Prostate gland (tissue), 2 donors: ENCODE data around the gene ANKRD44.

ENCODE experiments used
- POLR2AphosphoS5 ChIP-seq: sonication (generic); formaldehyde crosslinking; IDR thresholded peaks from one replicate; pipeline ENCODE4 v1.6.1; 2017; ENCODE audit warnings: antibody characterized with exemption
- TF ChIP-seq, protein P1 (sequence below), 4 experiments: fragments of 200-600 bp in 2 of 4; fragments of 450-650 bp in 2 of 4; sonication (generic) in 2 of 4; IDR thresholded peaks; 1 replicate in 3 of 4; 2 replicates in 1 of 4; pipeline ENCODE4 v1.5.1; 2016 to 2019; ENCODE audit warnings: antibody characterized with exemption in 4 of 4, mild to moderate bottlenecking in 2 of 4, moderate library complexity in 2 of 4

DNA sequence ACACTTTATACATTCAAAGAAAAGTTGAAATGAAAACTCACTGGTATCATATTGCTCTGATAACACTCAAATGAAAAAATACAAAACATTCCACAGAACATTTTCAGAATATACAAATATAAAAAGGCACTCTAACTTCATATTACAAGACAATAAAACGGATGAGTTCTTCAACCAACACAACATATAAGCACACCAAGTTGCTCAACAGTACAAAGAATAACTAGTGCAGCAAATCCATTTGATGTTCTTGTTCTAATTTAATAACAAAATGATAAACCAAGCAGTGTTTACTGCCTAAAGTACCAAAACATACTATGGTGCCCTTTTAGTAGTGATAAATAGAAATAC is 323.3 kb downstream of the ANKRD44 start:
- TF ChIP-seq, protein P1, sequence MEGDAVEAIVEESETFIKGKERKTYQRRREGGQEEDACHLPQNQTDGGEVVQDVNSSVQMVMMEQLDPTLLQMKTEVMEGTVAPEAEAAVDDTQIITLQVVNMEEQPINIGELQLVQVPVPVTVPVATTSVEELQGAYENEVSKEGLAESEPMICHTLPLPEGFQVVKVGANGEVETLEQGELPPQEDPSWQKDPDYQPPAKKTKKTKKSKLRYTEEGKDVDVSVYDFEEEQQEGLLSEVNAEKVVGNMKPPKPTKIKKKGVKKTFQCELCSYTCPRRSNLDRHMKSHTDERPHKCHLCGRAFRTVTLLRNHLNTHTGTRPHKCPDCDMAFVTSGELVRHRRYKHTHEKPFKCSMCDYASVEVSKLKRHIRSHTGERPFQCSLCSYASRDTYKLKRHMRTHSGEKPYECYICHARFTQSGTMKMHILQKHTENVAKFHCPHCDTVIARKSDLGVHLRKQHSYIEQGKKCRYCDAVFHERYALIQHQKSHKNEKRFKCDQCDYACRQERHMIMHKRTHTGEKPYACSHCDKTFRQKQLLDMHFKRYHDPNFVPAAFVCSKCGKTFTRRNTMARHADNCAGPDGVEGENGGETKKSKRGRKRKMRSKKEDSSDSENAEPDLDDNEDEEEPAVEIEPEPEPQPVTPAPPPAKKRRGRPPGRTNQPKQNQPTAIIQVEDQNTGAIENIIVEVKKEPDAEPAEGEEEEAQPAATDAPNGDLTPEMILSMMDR (IDR thresholded peaks at IDR 0.05): no peak
- no peak for TF ChIP-seq POLR2AphosphoS5
